Activated naive CD4-positive, alpha-beta T cell treated with anti-CD3 and anti-CD28 coated beads for 36 hours (primary cell): Measurements from ENCODE around the gene ADAP1. TPM values are rescaled to one million over a fixed set of nuclear protein-coding genes. Genes with fewer than 3 reads are reported as not detected.
A peak's percentile ranks its signal among the peaks of the same experiment; 100 is the strongest.

Source experiments
- CTCF ChIA-PET: fragments of 350-600 bp; sonication (Branson Sonifier 250); formaldehyde crosslinking; loops from one replicate; lab custom pipeline; 2021; ENCODE audit warnings: antibody characterized with exemption; lab: Charles Lee
- DNase-seq: peaks from one replicate; pipeline ENCODE4 v3.0.0-alpha.2; 2020
- H3K27ac Mint-ChIP-seq: one replicate; pipeline ENCODE4 v1.8.0; 2021; ENCODE audit warnings: mild to moderate bottlenecking, mixed read lengths
- H3K27me3 Mint-ChIP-seq: one replicate; pipeline ENCODE4 v1.8.0; 2021; ENCODE audit warnings: low read depth, mixed read lengths
- H3K36me3 Mint-ChIP-seq: one replicate; pipeline ENCODE4 v1.8.0; 2021; ENCODE audit warnings: low read depth, mixed read lengths
- H3K4me1 Mint-ChIP-seq: one replicate; pipeline ENCODE4 v1.8.0; 2021; ENCODE audit warnings: low read depth, mixed read lengths
- H3K4me3 Mint-ChIP-seq: one replicate; pipeline ENCODE4 v1.8.0; 2021; ENCODE audit warnings: mild to moderate bottlenecking, moderate library complexity, mixed read lengths
- H3K9me3 Mint-ChIP-seq: one replicate; pipeline ENCODE4 v1.8.0; 2021; ENCODE audit warnings: mixed read lengths
- intact Hi-C: fragments of 100-400 bp; cut with micrococcal nuclease; formaldehyde crosslinking; loops from one replicate; pipeline ENCODE4 v1.15.1; 2023
- total RNA-seq, 2 experiments: library from RNA; stranded (reverse); gene quantifications; one replicate each; pipeline ENCODE4 v1.2.3, GENCODE V29; 2021

The ADAP1 gene
- total RNA-seq, 2 experiments from 2014 or later, result 8.0 to 9.9 TPM

DNA sequence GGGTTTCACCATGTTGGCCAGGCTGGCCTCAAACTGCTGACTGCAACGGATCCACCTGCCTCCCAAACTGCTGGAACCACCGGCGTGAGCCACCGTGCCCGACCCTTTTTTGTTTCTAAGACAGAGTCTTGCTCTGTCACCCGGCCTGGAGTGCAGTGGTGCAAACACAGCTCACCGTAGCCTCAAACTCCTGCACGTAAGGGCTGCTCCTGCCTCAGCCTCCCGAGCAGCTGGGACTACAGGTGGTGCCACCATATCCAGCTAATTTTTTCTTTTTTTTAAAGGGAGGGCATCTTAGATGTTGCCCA, 36.4 kb downstream of the ADAP1 start:
- H3K4me3 Mint-ChIP-seq, result no peak overlapping the region
- H3K36me3 Mint-ChIP-seq, result no peaks in the 10 kb centered on the region

GRCh38 chr7:917255-918117, 37.0 kb downstream of the ADAP1 start:
- H3K27me3 Mint-ChIP-seq, result no peaks in the 10 kb centered on the region
- intact Hi-C loops, result no loop called here
- H3K9me3 Mint-ChIP-seq, result no peaks in the 10 kb centered on the region
- H3K4me1 Mint-ChIP-seq, result peaks cover 20% of the 10 kb centered on the region
- no peak overlapping the region for H3K4me3 Mint-ChIP-seq
- H3K36me3 Mint-ChIP-seq, result no peaks in the 10 kb centered on the region
- CTCF ChIA-PET, result interaction anchor here (0.7 to 0.8 kb wide), 2 partner anchors 8 kb away, joined by 3 read pairs; no protein-coding TSS in a partner anchor
- no peak overlapping the region for H3K27ac Mint-ChIP-seq
- no peak for DNase-seq

More for the DNA sequence above, 36.4 kb downstream of the ADAP1 start:
- no peak for DNase-seq
- Mint-ChIP-seq H3K27ac (no peak overlapping the region), H3K4me1 (peaks cover 25% of the 10 kb centered on the region), H3K9me3 (no peaks in the 10 kb centered on the region), H3K27me3 (no peaks in the 10 kb centered on the region)
- CTCF ChIA-PET, result interaction anchor here (0.7 to 0.8 kb wide), 2 partner anchors 8 to 9 kb away, joined by 3 read pairs; no protein-coding TSS in a partner anchor
- intact Hi-C loops, result no loop called here

GRCh38 chr7:916291-916941, 38.1 kb downstream of the ADAP1 start:
- Mint-ChIP-seq H3K4me3 (no peak overlapping the region), H3K4me1 (peaks cover 14% of the 10 kb centered on the region), H3K27me3 (no peaks in the 10 kb centered on the region), H3K36me3 (no peaks in the 10 kb centered on the region), H3K9me3 (no peaks in the 10 kb centered on the region), H3K27ac (no peak overlapping the region)
- DNase-seq, result no peak
- CTCF ChIA-PET, result no interaction called here
- intact Hi-C loops, result no loop called here

DNA sequence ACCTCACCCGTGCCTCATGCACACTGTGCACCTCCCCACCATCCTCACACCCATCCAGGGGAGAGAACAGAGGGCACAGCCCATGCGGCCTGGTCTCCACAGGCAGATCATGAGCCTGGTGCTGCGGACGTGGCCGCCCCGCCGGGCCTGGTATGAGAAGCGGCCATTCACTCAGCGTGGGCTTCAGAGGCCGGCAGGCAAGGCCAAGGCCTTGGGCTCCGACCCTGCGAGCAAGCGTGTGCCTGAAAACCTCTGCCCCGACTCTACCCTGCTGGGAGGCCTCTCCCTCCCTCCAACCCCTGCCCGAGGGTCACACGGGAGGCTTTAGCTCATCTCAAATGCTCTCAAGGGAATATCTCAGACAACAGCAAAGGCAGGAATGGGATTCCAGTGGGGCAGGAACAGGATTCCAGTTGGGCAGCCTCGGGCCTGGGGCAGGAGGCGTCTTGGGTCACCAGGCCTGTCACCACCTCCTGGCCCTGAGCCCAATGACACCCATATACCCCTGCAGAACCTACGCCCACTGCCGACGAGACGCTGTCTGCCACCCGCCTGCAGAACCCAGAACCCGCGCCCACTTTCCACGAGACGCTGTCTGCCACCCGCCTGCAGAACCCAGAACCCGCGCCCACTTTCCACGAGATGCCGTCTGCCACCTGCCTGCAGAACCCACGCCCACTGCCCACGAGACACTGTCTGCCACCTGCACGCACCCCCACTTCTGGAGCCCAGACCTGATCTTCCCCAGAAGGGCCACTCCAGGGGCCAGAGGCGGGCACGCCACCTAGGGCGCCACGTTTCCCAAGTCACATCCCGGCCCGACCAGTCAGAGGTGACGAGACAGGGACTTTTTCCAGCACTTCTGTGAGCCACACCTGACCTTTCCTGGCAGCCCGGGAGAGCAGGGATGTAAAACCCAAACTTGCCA, 38.9 kb downstream of the ADAP1 start:
- intact Hi-C loops, result no loop called here
- Mint-ChIP-seq H3K9me3 (no peaks in the 10 kb centered on the region), H3K36me3 (no peaks in the 10 kb centered on the region), H3K27me3 (no peaks in the 10 kb centered on the region), H3K4me1 (peaks cover 5% of the 10 kb centered on the region), H3K27ac (no peak overlapping the region), H3K4me3 (no peak overlapping the region)
- CTCF ChIA-PET, result no interaction called here
- DNase-seq, result no peak

DNA sequence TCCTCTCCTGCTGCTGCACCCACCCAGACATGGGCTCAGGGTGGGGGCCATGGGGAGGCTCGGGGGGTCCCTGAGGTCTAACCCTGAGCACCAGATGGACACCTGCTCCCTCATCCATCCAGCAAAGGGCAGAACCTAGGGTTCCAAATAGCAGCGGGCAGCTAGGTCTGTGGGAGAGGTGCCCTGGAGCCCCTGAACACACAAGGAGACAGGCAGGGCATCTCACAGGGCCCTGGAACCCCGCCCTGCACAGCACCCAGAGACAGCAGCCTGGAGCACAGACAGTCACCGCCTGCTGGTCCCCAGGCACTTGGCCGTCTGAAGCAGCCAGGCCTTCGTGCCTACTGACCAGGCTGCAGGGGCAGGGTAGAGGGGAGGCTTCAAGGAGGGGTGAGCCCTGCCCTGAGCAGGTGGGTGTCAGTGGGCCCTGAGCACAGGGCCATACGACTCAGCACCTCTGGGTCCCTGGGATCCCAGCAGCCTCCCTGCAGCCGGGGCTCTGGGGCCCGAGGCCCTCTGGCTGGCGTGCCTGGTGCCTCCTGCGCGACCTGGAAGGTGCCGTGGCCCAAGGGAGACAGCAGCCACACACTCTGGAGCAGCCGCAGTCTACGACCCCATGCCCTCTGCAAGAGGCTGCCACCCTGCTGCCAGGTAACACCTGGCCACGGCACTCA, 39.8 kb downstream of the ADAP1 start:
- peaks cover 12% of the 10 kb centered on the region for H3K4me1 Mint-ChIP-seq
- no peaks in the 10 kb centered on the region for H3K36me3 Mint-ChIP-seq
- H3K27me3 Mint-ChIP-seq, result no peaks in the 10 kb centered on the region
- H3K4me3 Mint-ChIP-seq, result no peak overlapping the region
- CTCF ChIA-PET, result no interaction called here
- H3K27ac Mint-ChIP-seq, result no peak overlapping the region
- no peaks in the 10 kb centered on the region for H3K9me3 Mint-ChIP-seq
- no peak for DNase-seq
- intact Hi-C loops, result no loop called here

- Mint-ChIP-seq H3K36me3 (no peaks in the 10 kb centered on the region), H3K9me3 (no peaks in the 10 kb centered on the region), H3K27me3 (no peaks in the 10 kb centered on the region), H3K27ac (no peak overlapping the region), H3K4me3 (no peak overlapping the region), H3K4me1 (peaks cover 9% of the 10 kb centered on the region)
- no peak for DNase-seq
- intact Hi-C loops, result no loop called here
- CTCF ChIA-PET, result interaction anchor here (1.2 to 1.3 kb wide), 2 partner anchors 51 to 61 kb away, joined by 3 to 4 read pairs; partner anchors contain the start of gene COX19
Observed at GRCh38 chr7:913736-914520, 40.6 kb downstream of the ADAP1 start.

- Mint-ChIP-seq H3K36me3 (no peaks in the 10 kb centered on the region), H3K4me3 (no peak overlapping the region), H3K27ac (no peak overlapping the region), H3K9me3 (no peaks in the 10 kb centered on the region), H3K4me1 (peaks cover 12% of the 10 kb centered on the region), H3K27me3 (no peaks in the 10 kb centered on the region)
- intact Hi-C loops, result no loop called here
- no peak for DNase-seq
- CTCF ChIA-PET, result interaction anchor here (0.6 to 1.1 kb wide), 2 partner anchors 35 to 83 kb away, joined by 3 to 5 read pairs; no protein-coding TSS in a partner anchor
Observed at GRCh38 chr7:911791-912480, 42.5 kb downstream of the ADAP1 start.

GRCh38 chr7:910931-911431, 43.5 kb downstream of the ADAP1 start:
- Mint-ChIP-seq H3K9me3 (no peaks in the 10 kb centered on the region), H3K27me3 (no peaks in the 10 kb centered on the region), H3K27ac (no peak overlapping the region), H3K4me1 (peaks cover 12% of the 10 kb centered on the region), H3K4me3 (no peak overlapping the region), H3K36me3 (no peaks in the 10 kb centered on the region)
- intact Hi-C loops, result loop anchor here (1.0 kb wide), 1 partner anchor 12 kb away; no protein-coding TSS in a partner anchor
- CTCF ChIA-PET, result interaction anchor here (1.0 to 4.0 kb wide), 8 partner anchors 10 to 82 kb away, joined by 3 to 31 read pairs (median 11); partner anchors contain the start of genes ADAP1 and COX19
- no peak for DNase-seq

- H3K4me1 Mint-ChIP-seq, result peaks cover 12% of the 10 kb centered on the region
- DNase-seq, result peak; percentile 33
- intact Hi-C loops, result loop anchor here (1.0 kb wide), 1 partner anchor 13 kb away; no protein-coding TSS in a partner anchor
- H3K27me3 Mint-ChIP-seq, result no peaks in the 10 kb centered on the region
- no peaks in the 10 kb centered on the region for H3K9me3 Mint-ChIP-seq
- H3K36me3 Mint-ChIP-seq, result no peaks in the 10 kb centered on the region
- peak overlapping the region; percentile 32 for H3K4me3 Mint-ChIP-seq
- CTCF ChIA-PET, result interaction anchor here (1.0 to 4.0 kb wide), 10 partner anchors 9 to 83 kb away, joined by 3 to 31 read pairs (median 6); partner anchors contain the start of genes ADAP1 and COX19
- H3K27ac Mint-ChIP-seq, result no peak overlapping the region
Observed at GRCh38 chr7:910441-910861, 44.0 kb downstream of the ADAP1 start.
